HuH-7 (cell line): ENCODE data around the gene POFUT1.

Source experiments
- DNase-seq: peaks from one replicate; pipeline ENCODE4 v3.0.0; 2011; ENCODE audit warnings: low spot score

Gene POFUT1

GRCh38 chr20:32278199-32278643 lies 70.5 kb downstream of the POFUT1 start:
- no peak for DNase-seq

- no peak for DNase-seq
Measured at GRCh38 chr20:32281711-32282110, 74.0 kb downstream of the POFUT1 start.

GRCh38 chr20:32282461-32282860 lies 74.8 kb downstream of the POFUT1 start:
- no peak for DNase-seq

- no peak for DNase-seq
Measured at GRCh38 chr20:32285082-32285620, 77.5 kb downstream of the POFUT1 start.

DNA sequence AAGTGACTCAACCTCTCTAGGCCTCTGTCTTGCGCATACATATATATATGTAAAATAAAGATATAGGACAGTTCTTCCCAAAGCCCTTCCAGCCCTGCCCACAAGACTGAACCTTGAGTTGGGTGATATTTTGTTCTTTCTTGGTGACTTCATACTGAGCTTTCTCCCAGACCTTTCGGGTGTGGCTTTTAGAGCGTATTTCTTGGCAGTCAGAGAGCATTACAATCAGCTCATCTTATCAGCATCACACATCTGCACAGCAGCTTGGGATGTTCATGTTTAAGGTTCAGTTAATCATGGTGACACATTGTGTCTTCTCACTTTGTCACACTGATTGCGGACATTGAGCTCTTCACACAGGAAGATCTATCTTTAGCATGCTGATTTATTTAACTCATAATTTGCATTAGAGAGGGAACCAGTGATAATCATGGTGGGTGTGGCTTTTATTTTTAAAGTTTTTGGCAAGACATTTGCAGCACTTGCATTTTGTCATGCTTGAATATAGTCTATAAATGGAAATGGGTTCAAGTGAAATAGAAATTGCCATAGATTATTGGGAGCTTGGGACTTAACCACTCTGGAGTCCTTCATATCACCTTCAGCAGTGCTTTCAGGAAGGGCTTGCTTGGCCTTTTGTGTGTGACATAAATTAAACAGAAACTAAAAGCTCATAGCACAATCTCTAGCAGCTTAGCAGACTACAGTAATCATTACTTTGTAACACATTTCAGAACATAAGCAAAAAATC lies 78.1 kb downstream of the POFUT1 start:
- no peak for DNase-seq

- no peak for DNase-seq
Measured at GRCh38 chr20:32287231-32287638, 79.6 kb downstream of the POFUT1 start.
